HUES64 (cell line): ENCODE results near the gene DNASE1L2.

ENCODE experiments used
- H3K27ac ChIP-seq: 2 replicates; pipeline ENCODE4 v1.7.0; 2013; ENCODE audit warnings: low read depth, low read length, inconsistent platforms
- H3K27me3 ChIP-seq: 2 replicates; pipeline ENCODE4 v1.6.1; 2013; ENCODE audit warnings: mild to moderate bottlenecking, low read length; ENCODE audit not compliant: insufficient read depth
- H3K36me3 ChIP-seq: 2 replicates; pipeline ENCODE4 v1.6.1; 2013; ENCODE audit warnings: mild to moderate bottlenecking, low read length; ENCODE audit not compliant: insufficient read depth
- H3K4me1 ChIP-seq: 2 replicates; pipeline ENCODE4 v1.6.1; 2013; ENCODE audit warnings: mild to moderate bottlenecking, low read length, moderate library complexity; ENCODE audit not compliant: insufficient read depth
- H3K4me3 ChIP-seq: 2 replicates; pipeline ENCODE4 v1.5.1; 2013; ENCODE audit warnings: mild to moderate bottlenecking, low read length, moderate library complexity
- H3K9ac ChIP-seq: 2 replicates; pipeline ENCODE4 v1.6.1; 2013; ENCODE audit warnings: mild to moderate bottlenecking, low read depth, low read length
- H3K9me3 ChIP-seq: 2 replicates; pipeline ENCODE4 v1.6.1; 2013; ENCODE audit warnings: low read depth, low read length; ENCODE audit not compliant: insufficient read depth
- WGBS: fragments of 150-250, 120-280 bp; methylation state at CpG from one replicate; pipeline ENCODE4 v1.1.7; 2013; ENCODE audit warnings: missing lambda C conversion rate; 5-methylcytosine and 5-hydroxymethylcytosine counted together

Gene DNASE1L2

GRCh38 chr16:2284001-2284770, 47.9 kb downstream of the DNASE1L2 start:
- no peak overlapping the region for H3K27ac ChIP-seq
- no peaks in the 10 kb centered on the region for H3K27me3 ChIP-seq
- no peaks in the 10 kb centered on the region for H3K4me1 ChIP-seq
- no peaks in the 10 kb centered on the region for H3K9me3 ChIP-seq
- 93% methylated on average over 37 of the region's 37 CpGs for WGBS
- no peak overlapping the region for H3K9ac ChIP-seq
- H3K4me3 ChIP-seq = no peak overlapping the region
- no peaks in the 10 kb centered on the region for H3K36me3 ChIP-seq

DNA sequence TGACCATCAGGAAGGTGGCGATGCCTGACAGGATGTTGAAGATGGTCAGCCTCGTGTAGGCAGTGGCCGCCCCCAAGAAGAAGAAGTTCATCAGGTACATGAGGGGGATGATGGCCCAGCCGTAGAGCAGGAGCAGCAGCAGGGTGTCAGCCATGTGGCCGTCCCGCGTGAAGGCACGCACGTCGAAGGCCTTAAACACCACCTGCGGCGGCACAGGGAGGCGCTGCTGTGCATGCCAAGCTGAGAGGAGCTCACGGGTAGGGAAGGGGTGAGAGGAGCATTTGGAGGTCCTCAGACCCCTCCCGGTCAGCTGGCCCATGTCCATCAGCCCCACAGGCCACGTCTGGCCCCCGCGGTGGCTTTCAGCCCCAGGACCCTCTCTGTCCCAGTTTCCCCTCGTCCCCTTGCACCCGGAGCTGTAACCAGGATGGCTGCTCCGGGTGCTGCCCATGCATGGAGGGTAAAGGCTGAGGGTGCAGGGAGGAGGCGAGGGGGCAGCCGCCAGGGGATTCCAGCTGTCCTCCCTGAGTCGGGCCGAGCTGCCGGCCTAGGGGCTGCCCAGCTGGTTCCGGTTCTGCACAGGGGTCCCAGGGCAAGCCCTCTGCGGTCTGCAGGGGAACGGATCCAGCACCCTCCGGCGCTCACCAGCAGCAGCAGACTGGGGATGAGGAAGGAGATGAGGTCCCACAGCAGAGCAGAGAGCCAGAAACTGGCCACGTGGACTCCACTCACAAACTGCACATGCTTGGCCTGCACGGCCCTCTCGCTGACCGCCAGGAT, 48.7 kb downstream of the DNASE1L2 start:
- 92% methylated on average over 35 of the region's 35 CpGs for WGBS
- no peak overlapping the region for H3K4me3 ChIP-seq
- H3K36me3 ChIP-seq = no peaks in the 10 kb centered on the region

GRCh38 chr16:2285731-2286191, 49.5 kb downstream of the DNASE1L2 start:
- Histone ChIP-seq H3K4me3 (no peak overlapping the region), H3K27me3 (no peaks in the 10 kb centered on the region), H3K9ac (no peak overlapping the region), H3K27ac (no peak overlapping the region), H3K9me3 (no peaks in the 10 kb centered on the region), H3K4me1 (no peaks in the 10 kb centered on the region), H3K36me3 (no peaks in the 10 kb centered on the region)
- 89% methylated on average over 13 of the region's 13 CpGs for WGBS

More for the DNA sequence above, 48.7 kb downstream of the DNASE1L2 start:
- H3K9ac ChIP-seq = no peak overlapping the region
- H3K9me3 ChIP-seq = no peaks in the 10 kb centered on the region
- H3K27ac ChIP-seq = no peak overlapping the region
- H3K27me3 ChIP-seq = no peaks in the 10 kb centered on the region
- no peaks in the 10 kb centered on the region for H3K4me1 ChIP-seq

- 93% methylated on average over 17 of the region's 17 CpGs for WGBS
- Histone ChIP-seq H3K27ac (no peak overlapping the region), H3K4me3 (no peak overlapping the region), H3K36me3 (no peaks in the 10 kb centered on the region), H3K27me3 (no peaks in the 10 kb centered on the region), H3K9ac (no peak overlapping the region), H3K9me3 (no peaks in the 10 kb centered on the region), H3K4me1 (no peaks in the 10 kb centered on the region)
Measured at GRCh38 chr16:2286550-2286949, 50.3 kb downstream of the DNASE1L2 start.

GRCh38 chr16:2287916-2288547, 51.8 kb downstream of the DNASE1L2 start:
- WGBS = 90% methylated on average over 35 of the region's 35 CpGs
- Histone ChIP-seq H3K4me3 (no peak overlapping the region), H3K27me3 (no peaks in the 10 kb centered on the region), H3K9ac (no peak overlapping the region), H3K36me3 (no peaks in the 10 kb centered on the region), H3K27ac (no peak overlapping the region), H3K9me3 (no peaks in the 10 kb centered on the region), H3K4me1 (no peaks in the 10 kb centered on the region)
